NCI-H2081 treated with DMSO at 0.1 percent for 48 hours (cell line): ENCODE measurements around the gene PVALEF.

Source experiments
- DNase-seq: peaks from one replicate; lab custom pipeline; 2025; lab: John Stamatoyannopoulos, UW

Gene PVALEF

GRCh38 chr17:81128774-81129173 is 36.5 kb upstream of the PVALEF start:
- no peak for DNase-seq

- DNase-seq, result no peak
Measured at GRCh38 chr17:81129289-81129688, 36.0 kb upstream of the PVALEF start.

- no peak for DNase-seq
Measured at GRCh38 chr17:81129711-81130367, 35.5 kb upstream of the PVALEF start.

GRCh38 chr17:81130385-81131361 is 34.6 kb upstream of the PVALEF start:
- DNase-seq, result no peak

GRCh38 chr17:81131486-81132196 is 33.7 kb upstream of the PVALEF start:
- no peak for DNase-seq

GRCh38 chr17:81132197-81132540 is 33.1 kb upstream of the PVALEF start:
- DNase-seq, result no peak

GRCh38 chr17:81132770-81133723 is 32.3 kb upstream of the PVALEF start:
- no peak for DNase-seq

GRCh38 chr17:81134064-81134781 is 31.1 kb upstream of the PVALEF start:
- no peak for DNase-seq

- DNase-seq, result no peak
Measured at GRCh38 chr17:81135505-81136278, 29.6 kb upstream of the PVALEF start.

GRCh38 chr17:81136366-81136765 is 28.9 kb upstream of the PVALEF start:
- no peak for DNase-seq

- no peak for DNase-seq
Measured at GRCh38 chr17:81137248-81137647, 28.1 kb upstream of the PVALEF start.

- no peak for DNase-seq
Measured at GRCh38 chr17:81138083-81138482, 27.2 kb upstream of the PVALEF start.

- DNase-seq, result no peak
Measured at GRCh38 chr17:81138500-81138899, 26.8 kb upstream of the PVALEF start.

- no peak for DNase-seq
Measured at GRCh38 chr17:81139428-81139827, 25.9 kb upstream of the PVALEF start.

- no peak for DNase-seq
Measured at GRCh38 chr17:81140018-81140417, 25.3 kb upstream of the PVALEF start.

- no peak for DNase-seq
Measured at GRCh38 chr17:81140695-81141094, 24.6 kb upstream of the PVALEF start.

- DNase-seq, result no peak
Measured at GRCh38 chr17:81142301-81143199, 22.8 kb upstream of the PVALEF start.

GRCh38 chr17:81143200-81143527 is 22.1 kb upstream of the PVALEF start:
- DNase-seq, result no peak
